K562 (cell line): ENCODE data around the gene RORC. TPM values are rescaled to one million over a fixed set of nuclear protein-coding genes. Genes with fewer than 3 reads are reported as not detected.

Experiments
- ATAC-seq: fragments of 200-7000 bp; cut with Tn5 transposase; 3 replicates; pipeline ENCODE4 v1.9.1; 2020; ENCODE audit warnings: moderate library complexity
- BruUV-seq: library from RNA; stranded (reverse); fragments of 400-500 nt; replicated peaks from 2 replicates; lab custom pipeline; 2021; lab: Mats Ljungman, UMichigan
- CTCF ChIA-PET: fragments of 300-600 bp; formaldehyde crosslinking; extraction: SDS; loops from one replicate; lab custom pipeline; 2021; ENCODE audit warnings: low intra/inter-chr PET ratio; lab: Yijun Ruan, JAX
- POLR2A ChIA-PET: fragments of 300-600, 350-650 bp; sonication (Branson Sonifier 250); formaldehyde crosslinking; extraction: SDS; loops from one replicate; lab custom pipeline; 2021; ENCODE audit warnings: antibody characterized with exemption, inconsistent platforms; lab: Yijun Ruan, JAX
- DNase-seq, 4 experiments: peaks; one replicate each; pipeline versions ENCODE4 v3.0.0 to v3.0.0-alpha.2; 2011 to 2018; ENCODE audit warnings: low spot score in 3 of 4, mixed read lengths in 3 of 4; ENCODE audit errors: extremely low read depth in 1 of 4
- FAIRE-seq: peaks from 2 replicates; lab custom pipeline; 2011; peaks lifted over from hg19 to GRCh38; lab: Jason Lieb, UNC
- H2AFZ ChIP-seq: 2 replicates; pipeline ENCODE4 v1.6.0; 2011; ENCODE audit warnings: low read depth, low read length, control low read depth, inconsistent platforms
- H3K27ac ChIP-seq: fragments of 200-600 bp; 3 replicates; pipeline ENCODE4 v1.8.0; 2011; ENCODE audit warnings: low read depth, mild to moderate bottlenecking, control low read depth, inconsistent platforms, low read length, moderate library complexity, mixed read lengths; ENCODE audit errors: extremely low read depth
- H3K27me3 ChIP-seq, 2 experiments: fragments of 300-600 bp in 1 of 2; 2 replicates in 1 of 2; 3 replicates in 1 of 2; pipeline versions ENCODE4 v1.6.0 to v1.8.0; 2011; ENCODE audit warnings: inconsistent platforms in 2 of 2, low read length in 2 of 2, mild to moderate bottlenecking in 1 of 2, mixed read lengths in 1 of 2, moderate library complexity in 1 of 2; ENCODE audit not compliant: control insufficient read depth in 2 of 2, insufficient read depth in 2 of 2
- H3K36me3 ChIP-seq: fragments of 300-600 bp; 3 replicates; pipeline ENCODE4 v1.8.0; 2011; ENCODE audit warnings: mild to moderate bottlenecking, low read length, inconsistent platforms; ENCODE audit not compliant: control insufficient read depth, insufficient read depth
- H3K4me1 ChIP-seq, 2 experiments: fragments of 200-600 bp in 1 of 2; replicated peaks in 1 of 2; 2 replicates in 1 of 2; 3 replicates in 1 of 2; pipeline versions ENCODE4 v1.5.1 to v1.8.0; 2011; ENCODE audit warnings: inconsistent platforms in 2 of 2, low read length in 2 of 2, mild to moderate bottlenecking in 1 of 2, mixed read lengths in 1 of 2, moderate library complexity in 1 of 2; ENCODE audit not compliant: control insufficient read depth in 2 of 2, insufficient read depth in 2 of 2
- H3K4me2 ChIP-seq: 2 replicates; pipeline ENCODE4 v1.6.1; 2011; ENCODE audit warnings: low read length, control low read depth, inconsistent platforms, mixed read lengths; ENCODE audit not compliant: insufficient read depth
- H3K4me3 ChIP-seq: fragments of 200-600 bp; sonication (generic), shearing (Covaris generic); 2 replicates; pipeline ENCODE4 v1.5.1; 2016; ENCODE audit warnings: control low read depth, inconsistent platforms
- H3K79me2 ChIP-seq: fragments of 200-600 bp; 3 replicates; pipeline ENCODE4 v1.8.0; 2011; ENCODE audit warnings: low read length, inconsistent platforms; ENCODE audit not compliant: control insufficient read depth, insufficient read depth
- H3K9ac ChIP-seq, 2 experiments: 2 replicates each; pipeline versions ENCODE4 v1.6.0 to v1.6.1; 2011; ENCODE audit warnings: low read depth in 2 of 2, low read length in 2 of 2, control low read depth in 1 of 2, inconsistent platforms in 1 of 2, mild to moderate bottlenecking in 1 of 2, mixed read lengths in 1 of 2; ENCODE audit not compliant: insufficient read depth in 1 of 2
- H3K9me1 ChIP-seq: one replicate; pipeline ENCODE4 v1.6.0; 2011; ENCODE audit warnings: inconsistent platforms, mild to moderate bottlenecking, low read length, moderate library complexity; ENCODE audit not compliant: control insufficient read depth, insufficient read depth
- H3K9me3 ChIP-seq: replicated peaks from 2 replicates; pipeline ENCODE4 v1.5.1; 2011; ENCODE audit warnings: low read depth, low read length, inconsistent platforms; ENCODE audit not compliant: control insufficient read depth, insufficient read depth
- H4K20me1 ChIP-seq: replicated peaks from 2 replicates; pipeline ENCODE4 v1.6.1; 2011; ENCODE audit warnings: low read length, inconsistent platforms, mixed read lengths; ENCODE audit not compliant: control insufficient read depth, insufficient read depth
- FOXK2 ChIP-seq, 2 experiments: fragments of 450-650 bp; IDR thresholded peaks in 1 of 2; conservative IDR thresholded peaks in 1 of 2; 2 replicates each; pipeline ENCODE4 v1.6.1; 2016; ENCODE audit warnings: low read depth in 2 of 2, mild to moderate bottlenecking in 1 of 2
- NRF1 ChIP-seq, 2 experiments: fragments of 450-650 bp; IDR thresholded peaks in 1 of 2; conservative IDR thresholded peaks in 1 of 2; 2 replicates each; pipeline ENCODE4 v1.6.1; 2014; ENCODE audit warnings: mild to moderate bottlenecking in 2 of 2
- PBX2 ChIP-seq, 2 experiments: IDR thresholded peaks in 1 of 2; conservative IDR thresholded peaks in 1 of 2; 2 replicates each; pipeline ENCODE4 v1.6.1; 2016; ENCODE audit warnings: low read depth in 2 of 2, mild to moderate bottlenecking in 1 of 2, missing compliant biosample characterization in 1 of 2, missing genetic modification characterization in 1 of 2, moderate library complexity in 1 of 2
- ZBTB43 ChIP-seq: sonication (generic); formaldehyde crosslinking; IDR thresholded peaks from 2 replicates; pipeline ENCODE4 v1.8.0; 2023; ENCODE audit warnings: mild to moderate bottlenecking, missing genetic modification reagents
- ZNF134 ChIP-seq: fragments of 250-450 bp; sonication (Bioruptor Pico); conservative IDR thresholded peaks from 2 replicates; pipeline ENCODE4 v1.4.0; 2020
- ZNF75A ChIP-seq: fragments of 450-650 bp; formaldehyde crosslinking; IDR thresholded peaks from 2 replicates; pipeline ENCODE4 v1.4.0; 2020; ENCODE audit warnings: mild to moderate bottlenecking
- WGBS: fragments of 100-300 bp; shearing (Covaris generic); methylation state at CpG from one replicate; pipeline ENCODE4 v1.1.6; 2016; ENCODE audit warnings: low coverage, mixed read lengths; ENCODE audit not compliant: insufficient coverage; ENCODE audit errors: missing lambda C conversion rate; 5-methylcytosine and 5-hydroxymethylcytosine counted together
- in situ Hi-C: fragments of 300-500 bp; cut with MboI; formaldehyde crosslinking; loops from 4 replicates; pipeline ENCODE4 v1.15.0; 2018; ENCODE audit warnings: inconsistent platforms, mixed read lengths
- intact Hi-C: fragments of 100-400 bp; cut with micrococcal nuclease; formaldehyde crosslinking; loops from 2 replicates; pipeline ENCODE4 v1.14.2; 2022
- polyA plus RNA-seq, 8 experiments: library from polyadenylated mRNA; depleted of rRNA in 4 of 8; stranded (reverse) in 5 of 8; unstranded in 3 of 8; fragments of >200 nt; fragmentation: Nextera tagmentation in 2 of 8; fragmentation: Illumina TruSeq in 1 of 8; extraction: Ambion mirVana in 2 of 8; extraction: Trizol in 1 of 8; gene quantifications; 2 replicates each; pipeline versions ENCODE4 v1.2.1 to v1.2.3, GENCODE V29; 2011 to 2014; ENCODE audit warnings: inconsistent platforms in 1 of 8, missing spikeins in 1 of 8
- total RNA-seq, 7 experiments: library from RNA; depleted of rRNA in 6 of 7; stranded (reverse); fragments of >200 nt in 6 of 7; fragmentation: Illumina TruSeq in 2 of 7; extraction: Trizol in 2 of 7; gene quantifications; 2 replicates each; pipeline versions ENCODE4 v1.2.1 to v1.2.3, GENCODE V29; 2011 to 2021; ENCODE audit warnings: low replicate concordance in 1 of 7

The RORC gene
- total and polyA plus RNA-seq, 9 of the 15 experiments (the other 6 are each of a cell fraction or from before 2014, with no cell fraction given): not detected

GRCh38 chr1:151816548-151817352 lies 14.9 kb downstream of the RORC start:
- Histone ChIP-seq H3K27me3 (peaks cover 64 to 80% of the 10 kb centered on the region in 2 experiments), H3K4me3 (no peak overlapping the region), H3K9me1 (no peaks in the 10 kb centered on the region), H3K79me2 (no peaks in the 10 kb centered on the region), H3K9ac (no peak overlapping the region), H3K9me3 (no peaks in the 10 kb centered on the region), H3K36me3 (no peaks in the 10 kb centered on the region), H4K20me1 (0 out of 2 replicates have a peak, but pooled peaks cover 10% of the 10 kb centered on the region), H3K27ac (no peak overlapping the region), H2AFZ (no peak overlapping the region), H3K4me1 (no peaks in the 10 kb centered on the region), H3K4me2 (no peak overlapping the region)
- in situ Hi-C loops: no loop called here
- BruUV-seq: no TSS peak
- TF ChIP-seq ZBTB43 (CRISPR knock-in tag) (no peak), ZNF134 (no peak), NRF1 (conservative IDR thresholded peaks at IDR 0.05 in 1 of 2, IDR thresholded peaks at IDR 0.05 in 1 of 2) (peak in 1 of 2 experiments; percentile 34; a peak in 1 of 4 replicates), ZNF75A (no peak), PBX2 (CRISPR knock-in tag; IDR thresholded peaks at IDR 0.05; ENCODE audit: low read depth) (no peak), PBX2 (tag; conservative IDR thresholded peaks at IDR 0.05; ENCODE audit: low read depth) (no peak), FOXK2 (conservative IDR thresholded peaks at IDR 0.05 in 1 of 2, IDR thresholded peaks at IDR 0.05 in 1 of 2; ENCODE audit: low read depth in 2 of 2) (no peak)
- FAIRE-seq: no peak
- ChIA-PET POLR2A (no interaction called here), CTCF (no interaction called here)
- intact Hi-C loops: no loop called here
- ATAC-seq: no peak
- no peak for DNase-seq
- WGBS: 11% methylated on average over 26 of the region's 26 CpGs
